SKM-1 treated with dmso at 0.1 percent for 144 hours (cell line): Measurements from ENCODE around the gene KCNC4.

Source experiments
- DNase-seq: peaks from one replicate; lab custom pipeline; 2025; ENCODE audit not compliant: unreplicated experiment; lab: John Stamatoyannopoulos, UW

The KCNC4 gene

DNA sequence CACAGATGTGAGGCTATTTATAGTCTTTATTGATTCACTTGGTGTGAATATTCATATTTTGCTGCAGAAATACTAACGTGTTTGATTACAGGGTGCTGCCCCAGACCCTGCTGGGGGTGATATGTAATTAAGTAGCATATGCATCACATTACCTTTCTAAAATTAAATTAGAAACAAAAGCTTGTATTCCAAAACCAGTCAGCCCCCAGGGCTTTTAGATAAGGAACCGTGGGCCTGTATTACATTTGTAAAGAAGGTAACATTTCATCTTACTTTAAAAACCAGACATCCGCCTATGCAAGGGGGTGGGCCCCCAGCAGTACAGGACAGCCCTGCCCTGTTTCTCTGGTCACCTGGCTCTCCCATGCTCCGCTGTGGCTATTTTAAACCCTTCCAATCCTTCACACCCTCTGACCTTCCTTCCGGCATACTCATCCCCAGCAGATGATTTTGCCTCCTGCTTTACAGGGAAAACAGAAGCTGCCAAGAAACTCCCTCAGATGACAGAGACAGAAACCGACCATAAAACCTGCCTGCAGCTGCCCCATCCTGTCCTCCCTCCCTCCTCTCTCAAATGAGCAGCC lies 22.0 kb upstream of the KCNC4 start:
- DNase-seq, result no peak

DNA sequence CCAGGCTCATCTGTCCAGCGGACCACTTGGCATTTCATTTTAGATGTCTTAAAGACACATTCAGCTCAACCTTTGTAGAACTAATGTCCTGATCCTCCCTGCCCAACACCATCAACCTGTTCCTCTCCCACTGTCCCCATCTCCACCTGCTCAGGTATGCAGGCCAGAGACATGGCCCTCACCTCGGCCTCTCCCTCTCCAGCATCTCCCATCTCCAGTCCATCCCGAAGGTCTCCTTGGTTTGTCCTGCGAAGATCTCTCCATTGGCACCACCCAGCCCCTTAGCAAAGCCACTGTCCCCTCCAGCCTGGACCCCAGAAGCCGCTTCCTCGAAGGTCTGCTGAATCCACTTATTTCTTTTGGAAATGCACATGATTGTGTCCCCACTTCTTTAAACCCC lies 20.9 kb upstream of the KCNC4 start:
- DNase-seq, result no peak

DNA sequence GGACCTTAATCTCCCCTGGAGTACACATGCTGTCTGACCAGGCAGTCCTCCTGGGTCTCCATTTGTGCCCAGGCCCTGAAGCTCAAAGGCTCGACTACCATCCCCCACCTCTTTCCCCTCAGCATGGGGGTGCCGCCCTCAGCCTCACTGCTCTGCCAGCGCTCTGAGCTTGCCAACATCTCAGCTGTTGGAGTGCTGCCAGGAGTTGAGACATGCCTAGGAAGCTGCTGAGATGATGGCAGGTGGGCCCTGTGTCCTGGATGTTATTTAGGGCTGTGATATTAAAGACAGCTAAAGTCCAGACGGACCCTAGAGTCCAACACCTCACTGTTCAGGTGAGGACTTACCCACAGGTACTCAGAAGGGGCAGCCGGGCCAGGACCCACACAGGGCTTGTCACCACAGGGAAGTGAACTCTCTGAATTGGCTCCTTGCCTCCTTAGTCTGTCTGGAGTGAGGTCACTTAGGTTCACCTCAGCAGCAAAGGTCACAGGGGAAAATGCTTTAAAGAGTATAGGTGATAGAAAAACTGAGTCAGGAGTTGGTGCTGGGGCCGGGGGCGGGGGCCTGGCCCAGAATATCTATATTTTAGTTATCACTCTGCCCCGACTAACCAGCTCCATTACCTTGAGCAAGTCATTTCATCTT lies 19.7 kb upstream of the KCNC4 start:
- DNase-seq, result no peak

DNA sequence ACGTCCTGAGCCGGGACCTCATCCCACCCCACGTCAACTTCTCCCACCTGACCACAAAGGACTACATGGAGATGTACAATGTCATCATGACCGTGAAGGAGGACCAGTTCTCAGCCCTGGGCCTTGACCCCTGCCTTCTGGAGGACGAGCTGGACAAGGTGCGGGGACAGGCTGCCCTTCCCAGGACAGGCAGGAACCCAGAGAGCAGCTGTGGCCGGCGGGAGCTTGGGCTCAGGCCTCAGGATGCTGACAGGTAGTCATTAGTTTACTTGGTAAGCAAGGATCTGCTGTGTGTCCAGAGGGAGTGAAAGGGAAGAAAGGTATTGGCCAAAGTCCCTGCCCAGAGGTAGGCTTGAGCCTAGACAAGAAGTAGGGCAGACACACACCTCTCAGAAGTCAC lies 17.6 kb upstream of the KCNC4 start:
- no peak for DNase-seq

DNA sequence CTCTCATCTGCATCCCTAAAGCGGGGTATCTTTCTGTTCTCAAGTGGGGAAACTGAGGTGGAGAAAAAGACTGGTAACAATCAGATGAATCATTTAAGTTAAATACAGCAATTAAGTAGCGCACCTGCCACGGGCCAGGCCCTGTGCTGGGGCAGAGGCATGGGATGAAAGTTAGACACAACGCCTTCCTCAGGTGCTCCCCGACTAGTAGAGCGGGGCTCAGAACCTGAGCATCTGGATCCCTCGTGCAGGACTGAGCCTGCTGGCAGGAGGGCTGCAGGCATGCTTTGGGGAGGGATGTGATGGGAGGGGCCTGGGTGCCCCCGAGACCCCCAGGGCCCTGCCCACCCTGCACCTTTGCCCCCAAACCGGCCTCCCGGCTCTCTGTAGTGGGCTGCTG lies 14.9 kb upstream of the KCNC4 start:
- no peak for DNase-seq

DNA sequence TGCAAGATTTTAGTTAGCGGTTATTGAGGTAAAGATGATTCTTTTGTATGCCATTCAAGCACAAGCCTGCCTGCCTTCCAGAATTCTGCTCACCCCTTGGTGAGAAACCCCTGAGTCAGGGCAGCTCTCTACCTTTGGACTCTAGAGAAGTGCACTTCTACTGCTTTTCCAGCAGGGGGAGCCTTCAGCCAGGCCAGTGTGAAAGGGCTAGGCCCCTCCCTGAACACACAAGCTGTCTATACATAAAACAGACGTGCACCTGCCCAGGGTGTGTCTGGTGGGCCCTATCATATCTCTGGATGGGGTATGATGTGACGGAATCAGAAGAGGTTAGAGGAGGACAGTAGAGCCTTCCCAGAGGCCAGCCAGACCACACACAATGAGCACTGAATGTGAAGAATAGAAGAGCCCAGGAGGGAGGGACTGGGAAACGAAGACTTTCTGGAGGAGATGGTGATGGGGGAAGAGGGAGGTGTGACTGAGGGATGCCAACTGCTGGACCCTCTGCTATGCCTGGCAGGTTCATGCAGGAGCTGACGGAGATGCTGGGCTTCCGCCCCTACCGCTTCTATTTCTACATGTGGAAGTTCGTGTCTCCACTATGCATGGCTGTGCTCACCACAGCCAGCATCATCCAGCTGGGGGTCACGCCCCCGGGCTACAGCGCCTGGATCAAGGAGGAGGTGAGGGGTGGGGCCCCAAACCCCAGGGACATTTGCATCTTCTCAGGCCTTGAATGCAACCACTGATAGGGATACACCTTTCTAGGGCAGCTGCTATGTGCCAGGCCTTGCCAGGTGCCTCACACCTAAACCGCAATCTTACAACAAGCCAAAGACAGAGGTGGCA lies 13.0 kb upstream of the KCNC4 start:
- peak; percentile 76 for DNase-seq

DNA sequence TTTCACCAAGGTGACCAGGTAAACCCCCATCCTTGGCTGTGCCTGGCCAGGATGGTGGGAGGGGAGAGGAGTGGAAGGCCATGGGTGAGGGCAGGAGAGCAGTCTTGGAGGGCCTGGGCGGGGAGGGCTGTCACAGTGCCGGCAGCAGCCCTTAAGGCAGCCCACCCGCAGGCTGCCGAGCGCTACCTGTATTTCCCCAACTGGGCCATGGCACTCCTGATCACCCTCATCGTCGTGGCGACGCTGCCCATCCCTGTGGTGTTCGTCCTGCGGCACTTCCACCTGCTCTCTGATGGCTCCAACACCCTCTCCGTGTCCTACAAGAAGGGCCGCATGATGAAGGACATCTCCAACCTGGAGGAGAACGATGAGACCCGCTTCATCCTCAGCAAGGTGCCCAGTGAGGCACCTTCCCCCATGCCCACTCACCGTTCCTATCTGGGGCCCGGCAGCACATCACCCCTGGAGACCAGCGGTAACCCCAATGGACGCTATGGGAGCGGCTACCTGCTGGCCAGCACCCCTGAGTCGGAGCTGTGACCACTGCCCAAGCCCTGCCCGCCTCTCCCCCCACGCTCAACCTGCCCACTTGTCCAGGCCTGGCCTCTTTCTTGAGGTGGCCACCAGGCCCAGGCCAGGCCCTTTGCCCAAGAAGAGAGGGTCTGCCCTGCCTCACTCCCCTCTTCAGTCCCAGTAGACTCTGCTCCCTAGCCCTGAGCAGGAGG lies 12.0 kb upstream of the KCNC4 start:
- DNase-seq, result no peak

DNA sequence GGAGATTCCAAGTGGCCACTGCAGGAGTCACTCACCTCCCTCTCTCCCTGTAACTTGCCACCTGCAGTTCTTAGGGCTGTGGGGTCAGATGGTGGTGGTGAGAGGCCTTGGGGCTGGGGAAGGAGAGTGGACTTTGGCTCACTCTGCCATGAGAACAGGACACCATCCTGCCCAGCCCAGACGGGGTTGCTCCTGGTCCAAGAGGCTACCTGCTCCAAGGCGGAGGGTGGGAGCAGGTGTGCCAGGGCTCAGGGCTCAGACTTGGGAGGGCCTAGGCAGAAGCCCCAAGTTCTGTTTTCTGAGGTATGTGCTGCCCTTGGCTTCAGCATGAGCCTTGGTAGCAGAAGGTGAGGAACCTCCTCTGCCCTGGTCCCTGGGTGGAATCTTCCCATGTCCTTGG lies 11.4 kb upstream of the KCNC4 start:
- DNase-seq, result no peak

DNA sequence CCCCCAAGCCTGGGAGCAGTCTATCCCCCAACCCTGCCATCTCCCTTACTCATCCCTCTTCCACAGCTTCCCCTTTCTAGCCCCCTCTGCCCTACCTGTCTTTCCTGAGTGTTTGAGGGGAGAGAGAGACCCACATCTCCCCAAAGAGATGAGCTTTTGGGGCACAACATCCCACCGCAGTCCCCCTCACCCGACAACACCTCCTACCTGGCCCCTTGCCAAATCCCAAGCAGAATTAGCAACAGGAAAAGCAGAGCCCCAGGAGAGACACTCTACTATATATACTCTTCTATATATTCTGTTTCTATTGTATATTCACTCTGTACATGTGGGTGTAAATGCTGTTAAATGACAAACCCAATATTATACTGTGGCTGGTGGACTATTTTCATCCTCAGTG lies 9.9 kb upstream of the KCNC4 start:
- no peak for DNase-seq

DNA sequence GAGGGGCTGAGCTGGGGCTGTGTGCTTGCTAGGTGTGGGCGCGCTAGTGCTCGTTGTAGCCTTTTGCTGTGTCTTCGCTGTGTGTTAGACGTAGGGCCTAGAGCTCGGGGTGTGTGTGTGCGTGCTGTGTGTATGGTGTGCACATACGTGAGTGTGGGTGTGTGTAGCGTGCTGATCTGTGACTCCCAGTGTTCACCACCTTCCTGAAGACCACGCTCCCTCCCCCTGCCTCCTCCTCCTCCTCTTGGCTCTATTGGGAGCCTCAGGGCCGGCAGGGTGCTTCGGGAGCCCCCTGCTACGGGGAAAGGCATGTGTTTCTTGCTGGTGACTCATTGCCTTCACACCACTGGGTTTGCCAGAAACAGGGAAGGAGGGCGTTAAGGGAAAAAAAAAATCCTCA lies 9.4 kb upstream of the KCNC4 start:
- DNase-seq, result no peak

DNA sequence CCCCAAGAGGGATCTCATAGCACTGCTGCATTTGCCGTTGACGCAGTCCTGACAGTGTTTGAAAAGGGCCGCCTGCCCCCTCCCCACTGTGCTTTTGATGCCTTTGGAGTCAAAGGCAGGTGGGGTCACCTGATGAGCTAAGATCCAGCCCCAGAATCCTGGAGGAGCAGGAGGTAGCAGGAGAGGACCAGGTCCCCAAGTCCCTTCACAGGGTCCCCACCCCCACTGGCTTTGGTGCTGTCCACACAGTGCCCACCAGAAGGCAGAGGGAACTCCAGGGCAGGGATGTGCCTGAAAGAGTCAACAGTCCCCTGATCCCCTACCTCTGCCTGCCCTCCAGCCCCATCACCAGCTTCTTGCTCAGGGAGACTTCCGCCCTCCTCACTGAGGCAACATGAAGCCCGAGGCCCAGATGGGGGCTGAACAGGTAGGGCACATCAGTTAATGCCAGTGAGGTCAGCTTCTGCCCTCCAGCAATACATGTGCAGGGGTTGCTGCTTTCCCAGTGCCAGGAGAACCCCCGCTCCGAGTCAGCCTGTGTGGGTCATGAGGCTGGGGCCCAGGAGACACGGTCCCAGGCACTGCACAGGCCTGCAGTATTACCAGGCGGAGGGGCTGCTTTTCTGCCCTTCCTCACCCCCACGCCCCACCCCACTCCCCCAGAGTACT lies 8.8 kb upstream of the KCNC4 start:
- DNase-seq, result no peak

DNA sequence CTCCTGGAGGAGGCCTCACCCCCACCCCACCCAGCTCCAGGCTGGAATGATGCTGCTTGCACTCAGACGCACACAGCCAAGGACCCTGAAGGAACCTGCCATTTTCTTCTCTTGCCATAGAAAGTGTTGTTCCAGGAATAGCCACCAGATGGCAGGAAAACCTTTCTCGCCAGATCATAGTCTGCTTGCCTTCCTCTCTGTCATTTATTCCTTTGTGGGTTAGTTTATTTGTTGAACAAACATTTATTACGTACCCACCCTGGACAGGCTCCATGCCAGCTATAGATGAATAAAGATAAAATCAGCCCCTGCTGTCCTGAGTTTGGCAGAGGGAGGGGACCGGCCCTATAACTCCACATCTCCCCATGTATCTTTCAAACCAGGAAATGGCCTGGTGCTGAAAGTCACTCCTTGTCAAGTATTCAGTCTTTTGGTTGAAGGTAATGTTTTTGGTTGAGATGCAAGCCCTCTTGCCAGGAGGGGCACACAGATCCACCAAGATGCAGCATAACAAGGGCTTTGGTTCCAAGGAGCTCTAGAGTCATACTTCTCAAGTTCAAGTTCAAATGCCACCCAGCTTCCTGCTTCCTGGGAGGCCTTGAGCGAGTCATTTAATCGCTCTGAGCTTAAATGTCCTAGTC lies 7.0 kb upstream of the KCNC4 start:
- peak; percentile 53 for DNase-seq

DNA sequence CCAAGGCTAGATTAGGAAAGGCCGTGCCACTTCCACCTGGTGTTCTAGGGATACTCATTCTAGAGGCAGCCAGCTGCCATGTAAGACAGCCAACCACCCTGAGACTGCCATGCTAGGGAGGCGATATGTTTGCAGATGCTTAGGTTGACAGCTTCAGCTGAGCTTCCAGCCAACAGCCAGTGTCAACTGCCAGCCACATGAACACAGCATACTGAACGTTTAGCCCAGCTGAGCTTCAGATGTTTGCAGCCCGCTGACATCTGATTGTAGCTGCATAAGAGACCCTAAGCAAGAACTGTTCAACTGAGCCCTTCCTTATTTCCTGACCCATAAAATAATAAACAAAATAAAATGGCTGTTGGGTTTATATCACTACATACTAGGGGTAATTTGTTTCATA lies 5.0 kb upstream of the KCNC4 start:
- no peak for DNase-seq

DNA sequence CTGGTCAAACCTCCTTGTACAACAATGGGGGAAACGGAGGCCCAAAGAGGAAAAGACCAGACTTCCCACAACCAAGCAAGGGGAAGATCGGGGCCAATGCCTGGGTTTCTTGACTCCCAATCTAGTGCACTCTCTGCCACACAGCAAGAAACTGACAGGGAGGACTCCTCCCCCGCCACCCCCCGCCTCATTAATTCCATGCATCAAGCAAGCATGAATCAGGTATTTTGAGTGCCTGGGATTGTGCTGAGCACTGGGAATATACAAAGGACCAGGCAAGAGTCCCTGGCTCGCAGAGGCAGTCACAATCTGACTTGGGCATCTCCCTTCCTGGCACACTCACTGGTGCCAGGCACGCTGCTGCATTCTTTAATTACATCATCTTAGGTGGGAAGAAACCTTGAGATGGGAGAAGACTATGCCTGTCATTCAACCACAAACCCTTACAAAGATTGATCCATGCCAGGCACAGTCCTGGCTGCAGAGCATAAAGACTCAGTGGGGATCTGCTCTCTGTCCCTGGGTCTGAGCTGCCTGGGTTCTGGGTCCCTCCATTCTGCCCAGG lies 4.4 kb upstream of the KCNC4 start:
- no peak for DNase-seq

DNA sequence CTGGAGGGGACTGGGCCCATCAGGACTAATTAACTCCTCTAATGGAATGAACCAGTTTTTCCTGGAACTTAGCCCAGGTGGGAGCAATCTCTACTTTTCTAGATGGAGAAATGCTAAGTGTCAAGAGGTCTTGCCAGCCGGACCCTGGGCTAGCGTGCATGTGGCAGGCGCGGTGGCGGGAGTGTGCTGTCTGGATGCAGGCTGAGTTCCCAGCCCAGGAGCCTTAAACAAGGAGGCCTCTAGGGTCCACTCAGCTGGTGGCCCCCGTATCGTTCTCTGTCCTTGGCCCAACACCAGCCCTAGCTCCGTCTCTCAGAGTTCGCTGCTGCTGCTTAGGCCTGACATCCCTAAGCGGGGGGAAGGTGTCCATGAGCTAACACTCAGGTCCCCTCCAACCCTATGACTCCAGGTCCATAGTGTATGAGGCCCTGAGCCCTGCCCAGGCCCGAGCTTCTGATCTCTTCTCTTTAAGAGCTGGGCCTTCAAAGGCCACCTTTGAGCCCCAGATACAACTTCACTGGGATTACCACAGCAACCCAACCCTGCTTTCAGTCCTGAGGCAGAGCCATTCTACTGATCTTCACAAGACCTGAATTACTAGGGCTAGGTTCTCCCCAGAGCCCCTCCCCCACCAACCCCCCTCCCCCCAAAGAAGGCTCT lies 3.7 kb upstream of the KCNC4 start:
- DNase-seq, result no peak

DNA sequence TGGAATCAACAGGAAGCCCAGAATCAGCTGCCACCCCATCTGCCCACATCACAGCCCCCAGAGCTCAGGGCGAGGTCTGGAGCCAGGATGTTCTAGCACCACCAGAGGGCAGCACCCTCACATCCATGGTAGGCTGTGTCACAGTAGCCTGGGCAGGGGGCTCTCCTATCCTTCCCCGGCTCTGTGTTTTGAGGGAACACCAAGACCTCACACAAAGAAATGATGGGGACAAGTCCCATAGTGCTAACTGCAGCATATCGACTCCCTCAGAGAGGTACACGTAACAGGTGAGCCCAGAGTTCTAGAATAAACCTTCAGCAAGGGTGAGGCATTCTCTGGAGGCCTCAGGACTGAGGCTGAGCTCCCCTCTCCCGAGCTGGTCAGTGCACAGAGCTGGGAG lies 2.3 kb upstream of the KCNC4 start:
- DNase-seq, result peak; percentile 13

DNA sequence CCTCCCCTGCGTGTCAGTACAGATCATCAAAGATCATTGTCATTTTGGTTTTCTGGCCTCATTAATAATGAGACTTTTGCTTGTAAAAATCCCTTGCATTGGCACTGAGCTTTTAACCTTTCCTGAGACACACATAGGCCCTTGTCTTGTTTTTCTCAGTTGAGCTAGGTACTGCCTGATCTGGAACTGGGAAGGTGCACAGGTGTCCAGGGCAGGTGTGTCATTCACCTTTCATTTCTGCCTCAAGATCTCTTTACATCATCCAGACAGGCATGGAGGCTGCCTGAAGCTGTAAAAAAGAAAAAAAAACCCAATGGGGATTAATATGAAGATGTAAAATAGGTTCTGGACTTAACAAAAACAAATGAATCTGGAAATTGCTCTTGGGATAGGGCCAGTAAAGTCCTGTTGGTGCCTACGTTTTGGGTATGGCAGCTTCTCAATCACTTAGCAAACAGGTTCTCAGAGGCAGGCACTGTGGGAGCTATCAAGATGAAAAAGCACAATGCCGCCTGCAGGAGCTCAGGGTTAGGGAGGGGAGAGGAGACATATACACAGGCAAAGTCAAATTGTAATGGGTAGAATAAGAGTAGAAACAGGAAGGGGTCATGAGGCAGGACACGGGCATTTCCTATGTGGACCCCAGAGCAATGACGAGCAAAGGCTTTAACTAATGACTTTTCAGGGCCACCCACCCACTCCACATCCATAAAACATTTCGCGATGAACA lies 1.0 kb upstream of the KCNC4 start:
- DNase-seq, result no peak

DNA sequence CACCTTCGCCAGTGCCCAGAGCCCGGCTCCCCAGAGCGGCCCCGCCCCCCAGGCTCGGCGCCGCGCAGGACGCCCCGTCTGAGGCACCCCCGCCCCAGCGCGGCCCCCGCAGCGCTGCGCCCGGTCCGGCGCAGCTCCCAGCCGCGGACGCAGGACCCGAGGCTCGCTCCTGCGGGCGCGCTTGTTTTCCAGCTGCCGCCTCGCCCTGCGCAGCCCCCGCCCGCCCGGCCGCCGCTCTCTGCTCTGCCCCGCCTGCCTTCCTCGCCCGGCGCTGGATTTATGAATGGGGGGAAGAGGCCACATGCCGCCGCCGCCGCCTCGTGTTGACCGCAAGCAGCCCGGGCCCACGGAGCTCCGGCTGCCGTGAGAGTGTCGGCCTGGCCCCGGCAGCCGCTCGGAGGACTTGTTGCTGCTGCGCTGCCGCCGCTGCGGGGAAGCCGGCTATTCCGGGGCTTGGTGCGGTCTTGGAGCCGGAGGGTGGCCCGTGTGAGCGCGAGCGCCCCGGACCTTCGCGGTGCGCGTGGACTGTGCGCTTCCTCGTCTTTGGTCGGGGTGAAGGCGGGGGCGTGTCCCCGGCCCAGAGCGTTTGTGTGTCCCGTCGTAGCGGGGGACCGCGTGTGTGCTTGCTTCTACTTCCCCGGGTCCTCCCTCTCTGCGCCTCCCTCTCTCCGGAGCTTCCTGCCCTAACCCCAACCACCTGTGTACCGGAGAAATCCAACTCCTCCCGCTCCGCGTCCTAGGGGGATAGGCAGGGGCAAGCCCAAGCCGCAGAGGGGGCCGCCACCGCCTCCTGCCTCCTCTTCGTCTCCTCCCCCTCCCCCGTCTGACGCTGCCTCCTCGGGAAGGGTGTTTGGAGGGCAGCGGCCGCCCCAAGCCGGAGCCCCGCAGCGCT lies 736 bp downstream of the KCNC4 start:
- DNase-seq, result peak; percentile 13
